Testis (tissue), 3 donors: ENCODE results near the gene URGCP. TPM values are rescaled to one million over a fixed set of nuclear protein-coding genes. Genes with fewer than 3 reads are reported as not detected.
A peak's percentile ranks its signal among the peaks of the same experiment; 100 is the strongest.
"Not testable (repeated sequence)": the region's sequence is repeated elsewhere in the genome, so short reads cannot be mapped to it uniquely, and the experiment has no call there.

ENCODE experiments used
- DNase-seq: peaks from one replicate; pipeline ENCODE4 v3.0.0-alpha.2; 2019
- H3K27ac ChIP-seq, 2 donors: fragments of 200-600 bp; sonication (generic); one replicate each; pipeline ENCODE4 v1.5.1; 2019
- H3K27me3 ChIP-seq: fragments of 200-600 bp; sonication (generic); one replicate; pipeline ENCODE4 v1.5.1; 2019
- H3K36me3 ChIP-seq: fragments of 200-600 bp; sonication (generic); one replicate; pipeline ENCODE4 v1.5.1; 2017; ENCODE audit warnings: low read depth; ENCODE audit errors: missing control alignments
- H3K4me1 ChIP-seq: fragments of 200-600 bp; sonication (generic); one replicate; pipeline ENCODE4 v1.5.1; 2019
- H3K4me3 ChIP-seq, 2 donors: fragments of 200-600 bp; sonication (generic); one replicate each; pipeline ENCODE4 v1.5.1; 2017 to 2019
- H3K9me3 ChIP-seq: fragments of 200-600 bp; sonication (generic); one replicate; pipeline ENCODE4 v1.5.1; 2017
- POLR2A ChIP-seq: fragments of 450-650 bp; IDR thresholded peaks from one replicate; pipeline ENCODE4 v1.6.1; 2017; ENCODE audit warnings: antibody characterized with exemption, mild to moderate bottlenecking, moderate library complexity
- WGBS, 2 donors: methylation state at CpG; one replicate each; pipeline ENCODE4 v1.1.5; 2018; 5-methylcytosine and 5-hydroxymethylcytosine counted together
- intact Hi-C: fragments of 100-400 bp; cut with DNase I; formaldehyde crosslinking; loops from one replicate; pipeline ENCODE4 v1.15.1; 2023; ENCODE audit warnings: low total_unique reads
- polyA plus RNA-seq: library from polyadenylated mRNA; stranded (reverse); fragments of 350-450 nt; fragmentation: Illumina TruSeq; extraction: RNeasy Lipid Tissue Mini Kit (QIAGEN cat#74804); gene quantifications from one replicate; pipeline ENCODE4 v1.2.3, GENCODE V29; 2014; ENCODE audit warnings: low read depth, low replicate concordance; ENCODE audit not compliant: insufficient read depth
- total RNA-seq, 2 donors: library from RNA; depleted of rRNA; stranded (reverse); fragments of >200 nt; gene quantifications; one replicate each; pipeline ENCODE4 v1.2.3, GENCODE V29; 2016
- TF ChIP-seq, protein P1 (sequence below), 3 experiments: fragments of 450-650 bp in 2 of 3; fragments of 200-600 bp in 1 of 3; sonication (generic) in 1 of 3; IDR thresholded peaks; one replicate each; pipeline ENCODE4 v1.5.1; 2016 to 2019; ENCODE audit warnings: antibody characterized with exemption in 3 of 3, mild to moderate bottlenecking in 2 of 3, moderate library complexity in 1 of 3

Gene URGCP
- total and polyA plus RNA-seq, 3 donors from 2014 or later: 20.1 to 33.0 (median 24.9) TPM

DNA sequence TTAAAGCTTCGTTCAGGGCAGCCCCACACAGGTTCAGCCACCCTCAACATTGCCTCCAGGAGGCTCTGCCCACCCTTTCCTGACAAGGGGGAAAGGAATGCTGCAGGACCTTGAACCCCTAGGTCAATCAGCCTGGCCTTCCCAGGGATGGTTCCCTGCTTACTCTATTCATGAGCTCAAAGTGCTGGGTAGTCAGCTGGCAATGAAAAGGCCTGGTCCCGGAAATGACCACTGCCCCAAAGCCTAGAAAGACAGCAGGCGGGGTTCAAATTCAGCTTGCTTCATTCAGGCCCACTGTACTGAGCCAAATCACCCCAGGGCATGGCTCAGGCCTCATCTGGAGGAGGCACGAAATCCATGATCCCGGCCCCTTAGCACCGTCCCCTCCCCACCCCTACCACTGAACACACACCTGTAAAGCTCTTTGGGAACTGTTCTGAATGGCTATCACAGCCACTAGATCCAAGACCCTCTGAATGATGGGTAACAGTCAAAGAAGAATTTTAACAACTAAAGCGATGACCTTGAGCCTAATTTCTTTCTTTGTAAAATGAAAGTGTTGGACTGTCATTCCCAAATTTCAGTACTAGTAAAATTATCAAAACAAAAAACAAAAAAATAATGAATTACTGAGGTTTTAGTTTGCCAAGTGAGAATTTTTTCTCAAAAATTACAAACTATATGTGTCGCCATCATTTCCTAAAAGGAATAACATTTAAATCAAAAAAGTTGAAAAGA lies 1.0 kb downstream of the URGCP start:
- peaks cover 18% of the 10 kb centered on the region for H3K4me1 ChIP-seq
- intact Hi-C loops: no loop called here
- peak overlapping the region; percentile 65 to 87 for H3K27ac ChIP-seq
- H3K9me3 ChIP-seq: no peaks in the 10 kb centered on the region
- no peaks in the 10 kb centered on the region for H3K36me3 ChIP-seq
- WGBS, 2 donors: 21 to 22% methylated on average over 8 of the region's 8 CpGs
- no peak for DNase-seq
- TF ChIP-seq, protein P1, sequence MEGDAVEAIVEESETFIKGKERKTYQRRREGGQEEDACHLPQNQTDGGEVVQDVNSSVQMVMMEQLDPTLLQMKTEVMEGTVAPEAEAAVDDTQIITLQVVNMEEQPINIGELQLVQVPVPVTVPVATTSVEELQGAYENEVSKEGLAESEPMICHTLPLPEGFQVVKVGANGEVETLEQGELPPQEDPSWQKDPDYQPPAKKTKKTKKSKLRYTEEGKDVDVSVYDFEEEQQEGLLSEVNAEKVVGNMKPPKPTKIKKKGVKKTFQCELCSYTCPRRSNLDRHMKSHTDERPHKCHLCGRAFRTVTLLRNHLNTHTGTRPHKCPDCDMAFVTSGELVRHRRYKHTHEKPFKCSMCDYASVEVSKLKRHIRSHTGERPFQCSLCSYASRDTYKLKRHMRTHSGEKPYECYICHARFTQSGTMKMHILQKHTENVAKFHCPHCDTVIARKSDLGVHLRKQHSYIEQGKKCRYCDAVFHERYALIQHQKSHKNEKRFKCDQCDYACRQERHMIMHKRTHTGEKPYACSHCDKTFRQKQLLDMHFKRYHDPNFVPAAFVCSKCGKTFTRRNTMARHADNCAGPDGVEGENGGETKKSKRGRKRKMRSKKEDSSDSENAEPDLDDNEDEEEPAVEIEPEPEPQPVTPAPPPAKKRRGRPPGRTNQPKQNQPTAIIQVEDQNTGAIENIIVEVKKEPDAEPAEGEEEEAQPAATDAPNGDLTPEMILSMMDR (IDR thresholded peaks at IDR 0.05): no peak
- no peak for TF ChIP-seq POLR2A
- peak overlapping the region; percentile 75 to 77 for H3K4me3 ChIP-seq
- H3K27me3 ChIP-seq: no peaks in the 10 kb centered on the region

DNA sequence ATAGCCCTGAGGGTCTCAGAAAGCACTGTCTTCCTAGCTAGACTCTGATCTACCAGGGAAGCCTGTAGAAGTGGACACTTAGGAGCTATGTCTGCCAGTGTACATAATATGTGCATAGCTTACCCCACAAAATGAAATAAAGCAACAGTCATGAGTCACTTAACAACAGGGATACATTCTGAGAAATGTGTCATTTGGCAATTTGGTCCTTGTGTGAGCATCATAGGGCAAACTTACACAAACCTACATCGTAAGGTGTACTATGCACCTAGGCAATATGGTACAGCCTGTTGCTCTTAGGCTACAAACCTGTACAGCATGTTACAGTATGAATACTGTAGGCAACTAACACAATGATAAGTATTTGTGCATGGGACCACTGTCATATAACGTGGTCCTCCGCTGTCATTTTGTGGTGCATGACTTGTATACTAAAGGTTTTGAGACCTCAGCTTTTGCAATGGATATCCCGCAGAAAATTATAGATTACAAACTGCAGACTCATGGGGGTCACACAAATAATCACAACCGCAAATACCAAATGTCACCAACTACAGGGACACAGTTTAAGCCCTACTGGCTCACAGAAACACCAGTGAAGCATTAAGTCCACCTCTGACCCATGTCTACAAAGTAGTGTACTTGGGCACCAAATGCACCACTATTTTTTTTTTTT lies 1.7 kb downstream of the URGCP start:
- DNase-seq: no peak
- no peaks in the 10 kb centered on the region for H3K36me3 ChIP-seq
- TF ChIP-seq, protein P1 (IDR thresholded peaks at IDR 0.05): no peak
- no peak for TF ChIP-seq POLR2A
- H3K4me3 ChIP-seq: no peak overlapping the region
- H3K27ac ChIP-seq: no peak overlapping the region
- H3K27me3 ChIP-seq: no peaks in the 10 kb centered on the region
- intact Hi-C loops: no loop called here
- H3K4me1 ChIP-seq: peaks cover 18% of the 10 kb centered on the region
- H3K9me3 ChIP-seq: no peaks in the 10 kb centered on the region
- WGBS, 2 donors: 83% methylated on average over 5 of the region's 5 CpGs

- H3K27ac ChIP-seq: no peak overlapping the region
These were observed 3.8 kb downstream of the URGCP start for GRCh38 chr7:43902542-43903054.

DNA sequence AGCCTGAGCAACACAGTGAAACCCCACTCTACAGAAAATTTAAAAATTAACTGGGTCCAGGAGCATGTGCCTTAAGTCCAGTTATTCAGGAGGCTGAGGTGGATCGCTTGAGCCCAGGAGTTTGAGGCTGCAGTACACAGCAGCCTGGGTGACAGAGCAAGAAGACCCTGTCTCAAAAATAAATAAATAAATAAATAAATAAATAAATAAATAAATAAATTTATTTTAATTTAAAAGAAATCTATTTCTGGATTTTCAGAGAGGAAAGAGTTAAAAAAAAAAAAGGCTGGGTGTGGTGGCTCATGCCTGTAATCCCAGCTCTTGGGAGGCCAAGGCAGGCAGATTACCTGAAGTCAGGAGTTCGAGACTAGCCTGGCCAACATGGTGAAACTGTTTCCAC lies 7.8 kb downstream of the URGCP start:
- H3K9me3 ChIP-seq, H3K4me3 ChIP-seq, DNase-seq, intact Hi-C loops, H3K36me3 ChIP-seq, H3K27me3 ChIP-seq, H3K27ac ChIP-seq: not testable (repeated sequence)
- 88 to 94% methylated on average over 2 of the region's 2 CpGs for WGBS, 2 donors
- H3K4me1 ChIP-seq: peaks cover 11% of the 10 kb centered on the region

More at GRCh38 chr7:43902542-43903054, 3.8 kb downstream of the URGCP start:
- Histone ChIP-seq H3K36me3 (no peaks in the 10 kb centered on the region), H3K4me3 (no peak overlapping the region), H3K27me3 (no peaks in the 10 kb centered on the region), H3K4me1 (peaks cover 18% of the 10 kb centered on the region), H3K9me3 (no peaks in the 10 kb centered on the region)
- TF ChIP-seq, protein P1 (IDR thresholded peaks at IDR 0.05): no peak
- TF ChIP-seq POLR2A: no peak
- DNase-seq: no peak
- WGBS, 2 donors: 89 to 94% methylated on average over 5 of the region's 5 CpGs
- intact Hi-C loops: no loop called here

GRCh38 chr7:43895847-43896415 lies 10.5 kb downstream of the URGCP start:
- H3K4me3 ChIP-seq: no peak overlapping the region
- intact Hi-C loops: no loop called here
- TF ChIP-seq, protein P1 (IDR thresholded peaks at IDR 0.05): no peak
- no peak for TF ChIP-seq POLR2A
- no peaks in the 10 kb centered on the region for H3K36me3 ChIP-seq
- no peak for DNase-seq
- H3K27me3 ChIP-seq: no peaks in the 10 kb centered on the region
- H3K27ac ChIP-seq: no peak overlapping the region
- no peaks in the 10 kb centered on the region for H3K4me1 ChIP-seq
- no peaks in the 10 kb centered on the region for H3K9me3 ChIP-seq
- WGBS, 2 donors: 72 to 74% methylated on average over 8 of the region's 8 CpGs
